Hematopoietic multipotent progenitor cell treated with erythropoietin and hydrocortisone succinate and interleukin-3 and kit ligand, for 6 days (in vitro differentiated cells): ENCODE measurements around the gene TSPAN12.
A peak's percentile ranks its signal among the peaks of the same experiment; 100 is the strongest.

Experiments used
- DNase-seq: peaks from one replicate; pipeline ENCODE4 v3.0.0-alpha.2; 2015

Gene TSPAN12

DNA sequence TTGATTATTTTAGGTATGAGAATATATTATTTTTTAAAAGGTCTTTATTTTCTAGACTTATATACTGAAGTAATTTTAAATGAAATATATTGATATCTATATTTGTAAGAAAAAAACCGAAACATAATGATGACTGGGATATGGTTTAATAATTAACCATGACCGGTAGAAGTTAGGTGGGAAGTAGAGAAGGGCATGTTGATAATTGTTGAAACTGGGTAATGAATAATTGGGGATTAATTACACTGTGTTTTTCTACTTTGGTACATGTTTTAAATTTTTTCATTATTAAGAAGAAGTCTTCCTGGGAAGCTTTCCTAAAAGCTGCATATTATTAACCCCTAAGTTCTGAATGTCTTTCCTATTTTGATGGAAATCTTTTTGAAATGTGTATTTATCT lies 16.3 kb downstream of the TSPAN12 start:
- no peak for DNase-seq

DNA sequence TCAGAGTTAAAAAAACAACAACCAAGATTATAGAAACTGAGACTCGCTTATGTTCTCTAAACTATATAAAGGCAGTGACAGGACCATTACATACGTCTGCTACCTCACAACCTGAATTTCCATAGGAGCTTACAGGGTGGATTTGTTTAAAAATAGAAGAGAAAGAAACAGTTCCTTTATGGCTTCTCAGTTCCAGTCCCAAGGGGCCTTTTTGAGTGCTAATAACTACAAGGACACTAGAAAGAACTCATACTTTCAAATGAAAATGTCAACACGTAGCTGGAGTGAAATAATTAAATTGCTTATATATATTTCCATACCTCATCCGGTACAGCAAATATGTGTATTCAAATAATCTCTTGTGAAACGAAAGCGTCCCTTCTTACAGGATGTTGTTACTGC lies 19.7 kb downstream of the TSPAN12 start:
- no peak for DNase-seq

DNA sequence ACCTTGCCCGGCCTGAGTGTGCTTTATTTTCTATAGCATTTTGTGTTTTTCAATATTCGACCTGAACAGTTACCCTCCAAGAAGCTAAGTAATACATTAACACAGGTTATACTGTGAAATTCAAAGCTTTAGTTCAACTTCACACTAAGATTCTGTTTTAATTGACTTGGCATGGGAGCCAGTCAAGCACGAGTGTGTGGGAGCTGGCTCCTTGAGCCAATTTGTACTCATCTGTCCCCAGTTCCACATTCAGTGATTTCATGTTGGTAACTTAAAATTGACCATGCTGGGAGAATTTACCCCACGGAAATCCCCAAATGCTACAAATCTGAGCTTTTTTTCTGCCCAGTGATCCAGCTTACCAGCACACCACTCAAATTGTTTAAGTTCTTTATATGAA lies 20.3 kb downstream of the TSPAN12 start:
- DNase-seq: no peak

DNA sequence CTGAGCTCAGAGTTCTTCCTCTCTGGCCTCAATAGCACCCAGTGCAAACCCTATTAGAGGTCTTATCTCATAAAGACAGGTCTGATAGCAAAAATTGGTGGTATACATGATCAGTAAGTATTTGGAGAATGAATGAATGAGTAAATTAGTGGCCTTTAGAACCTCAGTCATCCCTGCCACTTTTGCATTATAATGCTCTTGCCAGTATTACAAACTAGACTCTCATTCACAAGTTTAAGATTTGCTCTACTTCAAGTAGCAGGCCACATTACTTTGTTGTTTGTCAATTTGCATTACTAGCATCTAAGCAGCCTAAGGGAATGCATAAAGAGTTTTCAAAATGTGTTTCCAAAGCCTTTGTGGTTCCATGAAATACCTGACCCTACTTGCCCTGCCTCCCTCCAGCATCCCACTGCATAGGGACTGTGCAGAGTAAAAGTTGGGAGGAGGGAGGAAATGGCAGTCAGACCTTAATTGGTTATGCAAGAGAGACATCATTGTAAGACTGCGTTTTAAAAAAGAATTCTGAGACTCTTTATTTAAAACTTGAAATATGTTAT lies 21.3 kb downstream of the TSPAN12 start:
- no peak for DNase-seq

DNA sequence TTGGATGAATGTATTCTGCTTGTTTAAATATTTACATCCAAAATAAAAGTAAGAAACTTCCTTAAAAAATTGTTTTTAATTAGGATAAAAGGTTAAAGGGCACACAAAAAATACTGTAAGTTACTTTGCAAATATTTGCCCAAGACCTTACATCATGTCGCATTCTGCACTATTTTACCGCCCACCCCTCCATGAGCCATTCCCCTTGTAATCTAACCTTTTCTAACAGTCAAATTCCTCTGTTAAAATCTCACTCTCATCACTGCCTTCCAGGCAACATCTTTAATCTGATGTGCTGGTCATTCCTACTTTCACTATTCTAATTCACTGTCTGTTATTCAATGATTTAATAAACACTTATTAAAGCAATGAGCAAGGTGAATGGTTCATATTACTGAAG lies 23.2 kb downstream of the TSPAN12 start:
- DNase-seq: no peak

DNA sequence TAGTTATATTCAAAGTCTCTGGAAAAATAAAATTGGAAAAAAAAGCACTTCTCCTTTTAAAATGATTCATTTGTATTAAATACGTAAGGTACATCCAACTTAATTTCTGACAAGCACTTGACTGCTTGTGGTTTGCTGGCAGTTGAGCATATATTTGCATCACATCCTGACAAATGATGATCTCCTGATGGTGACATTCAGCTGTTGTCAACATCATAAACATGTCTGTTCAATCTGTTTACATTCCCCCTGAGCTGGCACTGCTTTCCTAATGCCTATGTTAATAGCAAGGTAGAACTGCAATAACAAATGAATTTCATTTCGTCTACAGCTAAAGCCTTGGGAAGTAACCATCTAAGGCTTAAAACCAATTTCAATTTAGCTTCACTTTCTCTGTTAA lies 24.4 kb downstream of the TSPAN12 start:
- DNase-seq: peak; percentile 32

DNA sequence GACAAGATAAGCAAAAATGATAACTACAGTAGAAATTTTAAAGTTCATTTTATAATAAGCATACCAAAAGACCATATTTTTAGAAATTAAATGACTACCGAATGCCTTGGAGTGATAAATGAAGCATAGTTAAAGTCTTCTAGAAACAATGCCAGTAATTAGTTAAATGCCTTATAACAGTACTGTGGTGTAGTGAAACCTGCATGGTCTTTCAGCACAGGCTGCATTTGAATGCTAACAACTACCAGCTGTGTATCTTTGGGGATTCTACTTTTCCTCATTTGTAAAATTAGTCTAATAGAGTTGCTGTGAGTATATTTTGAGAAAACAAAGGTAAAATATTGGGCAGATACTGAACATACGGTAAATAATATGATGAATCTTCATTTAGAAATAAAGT lies 25.1 kb downstream of the TSPAN12 start:
- DNase-seq: no peak

DNA sequence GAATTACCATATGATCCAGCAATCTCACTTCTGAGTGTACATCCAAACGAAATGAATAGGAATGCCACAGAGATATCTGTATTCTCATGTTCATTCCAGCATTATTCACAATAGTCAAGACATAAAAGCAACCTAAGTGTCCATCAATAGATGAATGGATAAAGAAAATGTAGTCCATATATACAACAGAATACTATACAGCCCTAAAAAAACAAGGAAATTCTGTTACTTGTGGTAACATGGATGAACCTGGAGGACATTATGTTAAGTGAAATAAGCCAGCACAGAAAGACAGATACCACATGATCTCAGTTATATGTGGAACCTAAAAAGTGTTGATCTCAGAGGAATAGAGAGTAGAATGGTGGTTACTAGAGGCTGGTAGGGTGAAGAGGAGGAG lies 26.7 kb downstream of the TSPAN12 start:
- no peak for DNase-seq

DNA sequence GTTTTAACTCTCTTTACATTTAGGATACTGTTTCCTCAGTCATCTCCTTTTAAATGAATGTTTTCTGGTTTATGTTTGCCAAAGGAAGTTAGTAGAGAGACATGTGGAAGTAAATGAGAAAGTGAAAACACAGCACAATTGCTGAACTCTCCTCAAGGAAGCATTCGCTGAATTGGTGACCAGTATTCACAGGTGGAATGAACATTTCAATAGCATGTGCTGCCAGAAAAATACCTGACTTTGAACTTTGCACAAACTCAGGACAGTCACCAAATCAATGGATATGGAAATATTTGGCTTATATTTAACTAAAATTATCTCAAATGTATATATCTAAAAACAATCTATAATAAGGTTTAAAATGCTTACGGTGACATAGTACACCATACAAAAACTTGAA lies 28.5 kb downstream of the TSPAN12 start:
- DNase-seq: no peak

DNA sequence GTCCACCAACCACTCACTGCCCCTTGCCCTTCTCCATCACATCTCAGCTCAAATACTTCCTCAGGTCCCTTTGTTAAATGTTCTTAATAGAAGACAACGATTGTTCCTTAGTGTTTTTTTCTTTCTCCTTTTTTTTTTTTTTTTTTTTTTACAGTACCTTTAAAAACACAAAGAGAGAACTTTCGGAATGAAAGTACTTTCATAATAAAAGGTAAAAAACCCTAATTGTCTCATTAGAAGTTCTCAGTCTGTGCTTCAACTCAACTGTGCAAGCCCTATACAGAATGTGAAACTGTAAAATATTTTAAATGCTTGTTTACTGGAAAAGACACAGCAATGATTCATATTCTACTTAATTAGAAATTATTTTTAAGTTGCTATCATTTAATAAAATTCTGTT lies 29.4 kb downstream of the TSPAN12 start:
- no peak for DNase-seq

DNA sequence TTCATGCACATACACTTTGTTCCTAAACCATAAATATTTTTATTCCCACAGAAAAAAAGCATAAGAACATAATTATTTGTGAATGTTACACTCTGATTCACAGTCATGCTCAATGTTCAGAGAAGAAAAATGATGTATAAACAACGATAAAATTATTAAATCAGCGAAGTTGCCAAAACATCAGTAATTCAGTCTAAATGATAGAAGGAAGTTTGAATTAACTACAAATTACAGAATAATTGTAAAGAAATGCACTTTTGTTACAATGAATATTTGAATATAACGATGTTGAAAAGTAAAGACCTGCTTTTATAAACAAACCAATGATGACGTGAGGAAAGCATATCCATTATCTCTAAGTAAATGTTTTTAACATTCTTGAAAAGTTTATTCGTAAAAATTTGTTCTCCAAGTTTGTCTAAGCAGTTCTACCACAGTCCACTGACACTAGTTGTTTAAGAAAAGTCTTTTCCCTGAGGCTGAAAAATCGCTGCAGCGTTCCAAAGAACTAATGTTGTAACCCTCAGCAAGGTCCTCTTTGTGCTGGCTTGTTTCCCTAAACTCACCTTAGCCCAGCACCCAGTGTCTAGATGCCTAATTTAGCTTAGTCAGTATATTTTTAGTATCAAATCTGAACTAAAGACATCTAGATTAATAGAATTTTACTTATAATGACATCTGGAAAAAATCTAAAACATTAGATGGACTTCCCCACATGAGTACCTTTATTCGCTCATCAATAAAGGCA lies 30.4 kb downstream of the TSPAN12 start:
- no peak for DNase-seq

DNA sequence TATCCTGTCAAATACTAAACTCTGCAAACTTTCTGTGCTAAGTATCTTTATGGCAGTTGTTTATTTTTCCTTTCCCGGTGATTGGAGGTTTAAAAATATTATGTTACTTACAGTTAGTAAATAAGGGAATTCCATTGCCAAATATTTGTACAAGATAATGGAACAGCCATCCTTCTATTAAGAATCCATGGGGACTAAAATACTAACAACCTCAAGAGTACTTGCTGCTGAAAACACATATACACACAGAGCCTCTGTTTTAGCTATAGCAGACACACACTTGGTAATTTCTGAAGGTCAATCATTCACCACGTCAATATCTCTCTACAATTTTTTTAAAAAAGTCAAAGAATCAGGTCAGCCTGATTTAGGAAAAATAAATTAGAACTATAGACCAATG lies 32.4 kb downstream of the TSPAN12 start:
- no peak for DNase-seq

DNA sequence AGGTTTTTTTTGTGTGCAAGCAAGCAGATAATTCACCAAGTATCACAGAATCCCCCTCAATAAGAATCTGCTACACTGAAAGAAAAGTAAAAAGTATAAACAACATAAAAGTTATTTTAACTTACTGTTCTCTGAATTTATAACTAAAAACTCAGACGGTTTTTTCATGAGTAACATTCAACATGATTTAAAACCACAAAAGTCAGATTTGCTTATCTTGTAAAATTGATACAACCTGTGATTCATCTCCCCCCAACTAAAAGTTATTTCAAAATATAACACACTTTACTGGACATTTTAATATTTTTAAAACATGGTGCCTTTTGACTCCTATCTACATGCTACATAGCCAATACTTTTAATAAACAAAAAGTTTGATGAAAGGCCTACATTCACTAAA lies 32.8 kb downstream of the TSPAN12 start:
- DNase-seq: no peak

DNA sequence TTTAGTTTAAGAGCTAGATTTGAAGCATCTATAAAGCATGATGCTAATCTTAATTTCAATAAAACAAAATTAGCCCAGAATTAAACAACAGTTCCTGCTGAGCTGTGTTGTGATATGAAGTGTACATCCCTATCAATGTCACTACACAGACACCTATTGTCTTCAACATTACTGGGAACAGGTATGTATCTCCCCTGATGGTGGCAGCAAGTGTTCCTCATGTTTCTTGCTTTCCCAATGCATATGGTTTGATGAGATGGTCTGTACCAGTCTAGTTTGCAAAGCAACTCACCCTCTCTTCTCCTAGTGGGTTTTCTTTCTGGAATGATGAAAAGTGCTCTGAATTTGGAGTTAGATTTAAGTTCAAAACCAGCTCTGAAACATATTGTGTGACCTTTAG lies 38.1 kb downstream of the TSPAN12 start:
- DNase-seq: no peak

DNA sequence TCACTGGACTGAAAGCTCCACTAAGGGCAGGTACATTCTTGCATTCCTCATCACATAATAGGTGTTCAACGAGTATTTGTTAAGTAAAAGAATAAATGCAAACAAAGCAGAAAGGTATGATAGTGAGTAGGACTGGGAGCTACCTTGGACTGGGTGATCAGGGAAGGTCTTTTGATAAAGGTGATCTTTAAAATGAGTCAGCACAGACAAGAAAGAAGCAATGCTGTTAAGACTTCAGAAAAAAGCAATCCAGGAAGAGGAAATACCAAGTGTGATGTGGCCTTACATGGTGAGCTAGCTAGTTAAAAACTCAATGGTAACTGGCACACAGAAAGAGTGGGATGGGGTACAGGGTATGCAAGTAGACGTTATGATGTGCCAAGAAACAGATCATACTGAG lies 40.1 kb downstream of the TSPAN12 start:
- DNase-seq: no peak

DNA sequence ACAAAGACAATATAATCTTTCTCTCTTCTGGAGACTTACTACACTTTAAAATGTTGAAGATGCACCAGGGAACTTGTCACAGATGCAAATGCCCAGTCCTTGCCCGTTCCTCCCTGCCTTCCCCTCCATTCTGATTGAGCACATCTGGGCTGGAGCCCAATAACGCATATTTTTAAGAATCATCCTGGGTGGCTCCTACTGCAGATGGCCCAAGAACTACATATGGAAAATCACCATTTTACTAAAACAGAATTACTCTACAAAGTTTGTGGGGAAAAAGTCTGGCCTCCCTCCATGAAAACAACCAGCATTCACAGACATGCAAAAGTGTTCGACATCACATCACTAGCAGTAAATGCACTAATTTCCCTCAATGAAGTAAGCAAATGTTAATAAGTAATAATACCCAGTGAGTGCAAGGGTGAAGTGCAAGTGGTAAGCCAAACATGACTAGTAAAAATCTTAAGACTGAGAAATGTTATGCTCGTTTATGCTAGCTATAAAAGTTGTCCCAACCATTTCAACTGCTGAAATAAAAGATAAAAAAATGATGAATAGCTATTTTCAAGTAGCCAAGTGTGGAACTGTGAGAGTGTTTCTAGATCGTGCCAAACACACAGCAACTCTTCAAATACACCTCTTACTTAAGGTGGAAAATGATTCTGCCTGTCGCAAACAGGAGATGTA lies 43.5 kb downstream of the TSPAN12 start:
- DNase-seq: no peak

DNA sequence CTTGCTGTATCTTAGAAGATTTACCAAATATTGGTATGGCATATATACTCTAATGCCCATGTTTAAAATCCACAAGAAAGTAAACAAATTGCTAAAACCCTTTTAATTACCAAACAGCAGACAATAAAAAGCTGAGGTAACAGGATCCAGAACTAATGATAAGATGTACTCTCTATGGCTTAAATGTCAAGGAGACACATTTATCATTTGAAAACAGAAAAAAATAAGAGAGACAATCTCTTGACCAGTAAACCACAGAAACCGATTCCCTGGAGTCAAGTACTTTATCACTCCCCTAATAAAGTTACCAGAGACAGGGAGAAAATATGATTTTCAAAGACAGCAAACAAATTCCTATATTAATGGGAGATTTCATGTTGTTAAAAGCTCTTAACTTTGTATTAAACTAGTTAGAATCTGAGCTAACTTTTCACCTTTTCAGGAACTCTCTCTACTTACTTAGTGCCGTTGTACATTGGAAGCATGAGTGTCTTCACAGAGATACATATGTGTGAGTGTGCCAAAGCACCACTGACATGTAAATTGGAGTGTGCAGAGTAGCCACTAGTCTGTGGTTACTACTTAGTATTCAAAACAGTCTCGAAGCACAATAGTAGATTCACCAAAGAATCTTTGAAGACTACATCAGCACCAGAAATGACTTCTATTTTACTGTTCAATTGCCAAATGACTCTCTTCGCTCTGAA lies 44.2 kb downstream of the TSPAN12 start:
- peak; percentile 17 for DNase-seq

DNA sequence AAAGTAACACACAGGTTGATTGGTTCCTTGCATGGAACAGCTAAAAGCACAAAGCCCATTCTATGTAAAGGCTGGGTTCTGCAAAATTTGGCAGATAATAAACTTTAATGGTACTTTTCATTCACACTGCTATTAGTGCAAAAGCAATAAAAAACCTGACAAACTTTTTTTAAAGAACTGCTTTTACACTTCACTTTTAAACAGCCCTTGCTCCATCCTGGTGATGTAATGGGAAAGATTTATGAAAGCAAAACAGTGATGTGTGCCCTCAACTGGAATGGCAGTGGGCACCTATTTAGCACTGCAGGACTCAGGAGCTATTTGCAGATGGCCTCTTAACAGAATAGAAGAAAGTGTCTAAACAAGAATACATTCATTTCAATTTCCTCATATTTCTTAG lies 44.9 kb downstream of the TSPAN12 start:
- no peak for DNase-seq

DNA sequence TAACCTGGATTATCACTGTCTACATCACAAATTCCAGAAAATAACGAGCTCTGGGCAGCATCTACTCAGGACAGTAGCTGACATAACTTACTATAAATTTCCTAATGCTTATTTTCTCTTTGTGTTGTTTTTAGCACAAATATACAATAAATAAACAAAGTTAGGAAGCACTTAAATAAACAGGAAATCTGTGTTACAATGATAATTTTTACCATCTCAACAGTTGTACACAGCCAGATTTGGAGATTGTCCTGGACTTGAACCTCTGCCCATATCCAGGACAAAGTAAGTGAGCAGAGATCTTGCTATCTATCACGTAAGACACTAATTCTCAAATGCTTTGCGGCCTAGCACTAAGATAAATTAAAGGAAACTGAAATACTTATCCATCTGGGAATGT lies 48.7 kb downstream of the TSPAN12 start:
- no peak for DNase-seq

DNA sequence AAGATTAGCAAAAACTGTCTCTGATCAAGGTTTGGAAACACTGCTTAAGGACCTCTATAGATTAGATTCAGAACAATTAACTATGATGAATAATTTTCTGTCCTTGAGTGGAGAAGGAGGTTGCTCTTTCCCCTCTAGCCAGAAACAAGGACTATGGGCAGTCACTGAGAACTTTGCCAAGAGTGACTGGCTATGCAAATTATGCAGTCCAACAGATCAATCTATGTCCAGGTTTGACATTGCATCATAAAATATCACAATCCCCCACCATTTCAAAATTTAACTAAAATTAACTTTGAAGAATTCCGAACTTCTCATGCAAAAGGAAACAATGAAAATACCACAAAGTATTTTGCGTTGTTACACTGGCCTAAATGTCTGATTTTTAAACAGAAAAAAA lies 50.6 kb downstream of the TSPAN12 start:
- no peak for DNase-seq

DNA sequence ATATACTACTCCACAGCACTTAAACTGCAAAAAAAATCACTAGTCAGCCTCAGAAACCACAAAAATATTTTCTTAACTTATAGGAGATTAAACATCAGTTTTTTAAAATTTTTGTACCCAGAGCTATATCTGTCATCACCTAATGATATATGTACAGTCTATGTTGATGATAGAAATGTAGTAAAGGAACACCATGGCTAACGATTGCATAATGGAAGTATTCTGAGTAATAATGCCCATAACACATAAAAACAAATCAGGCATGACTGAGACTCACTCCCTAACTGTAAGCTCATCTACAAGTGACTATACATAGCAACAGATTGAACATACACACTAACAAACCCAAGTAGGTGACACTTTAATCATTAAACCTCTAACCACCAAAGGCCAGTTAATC lies 51.3 kb downstream of the TSPAN12 start:
- DNase-seq: no peak

DNA sequence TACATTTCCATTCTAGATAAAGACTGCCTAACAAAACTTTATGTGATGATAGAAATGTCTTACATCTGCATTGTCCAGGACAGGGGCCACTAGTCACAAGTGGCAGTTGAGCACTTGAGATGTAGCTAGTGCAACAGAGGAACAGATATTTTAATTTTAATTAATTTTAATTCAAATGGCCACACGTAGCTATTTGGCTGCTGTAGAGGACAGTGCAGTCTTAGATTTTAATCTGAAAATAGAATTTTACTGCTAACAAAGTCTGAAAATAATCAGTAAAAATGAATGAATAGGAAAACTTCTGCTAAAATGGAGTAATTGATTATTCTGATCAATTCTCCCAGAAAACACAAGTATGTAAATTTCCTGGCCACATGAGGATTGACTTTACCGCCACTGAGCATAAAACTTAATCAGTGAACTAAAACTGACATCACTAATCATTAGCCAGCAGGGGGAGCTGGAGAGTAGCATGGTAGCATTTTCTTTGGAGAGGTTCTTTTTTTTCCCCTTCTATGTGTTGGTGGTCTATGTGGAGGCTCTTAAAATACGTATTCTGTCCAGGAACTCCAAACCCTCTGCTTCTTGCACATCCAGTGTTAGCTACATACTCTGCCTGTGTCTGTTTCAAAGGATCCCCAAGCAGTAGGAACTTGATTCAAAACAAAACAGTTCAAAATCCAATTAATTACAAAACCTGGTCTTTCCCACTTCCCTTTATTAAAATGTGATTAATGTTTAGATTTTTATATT lies 52.1 kb downstream of the TSPAN12 start:
- peak; percentile 91 for DNase-seq

DNA sequence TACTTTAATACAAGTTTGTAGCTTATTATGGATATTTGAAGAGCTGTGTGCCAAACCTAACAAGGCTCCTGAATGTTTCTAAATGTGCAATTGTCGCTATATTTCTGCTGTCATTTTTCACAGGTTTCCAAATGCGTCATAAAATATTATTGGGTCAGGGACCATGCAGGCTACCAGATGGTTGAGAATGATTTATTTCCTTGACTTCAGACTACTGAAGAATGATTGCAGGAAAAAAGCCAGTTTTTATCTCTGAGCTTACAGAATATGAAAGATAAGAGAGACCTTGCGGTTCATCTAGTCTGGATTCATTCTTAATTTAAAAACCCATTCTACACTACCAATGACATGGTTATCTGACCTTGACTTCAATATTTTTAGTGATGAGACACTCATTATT lies 55.2 kb downstream of the TSPAN12 start:
- no peak for DNase-seq
